ENCODE results near the gene TBC1D1. TPM values are rescaled to one million over a fixed set of nuclear protein-coding genes. Genes with fewer than 3 reads are reported as not detected.

Gene TBC1D1
- total and polyA plus RNA-seq, 8 donors: 53.3 to 78.9 (median 71.1) TPM

- DNase-seq: peak in 2 of 4 donors; percentile 42 to 64
- H3K27me3 ChIP-seq: no peaks in the 10 kb centered on the region
- peaks cover 0 to 37% of the 10 kb centered on the region in 2 donors for H3K36me3 ChIP-seq
- TF ChIP-seq, protein P1, sequence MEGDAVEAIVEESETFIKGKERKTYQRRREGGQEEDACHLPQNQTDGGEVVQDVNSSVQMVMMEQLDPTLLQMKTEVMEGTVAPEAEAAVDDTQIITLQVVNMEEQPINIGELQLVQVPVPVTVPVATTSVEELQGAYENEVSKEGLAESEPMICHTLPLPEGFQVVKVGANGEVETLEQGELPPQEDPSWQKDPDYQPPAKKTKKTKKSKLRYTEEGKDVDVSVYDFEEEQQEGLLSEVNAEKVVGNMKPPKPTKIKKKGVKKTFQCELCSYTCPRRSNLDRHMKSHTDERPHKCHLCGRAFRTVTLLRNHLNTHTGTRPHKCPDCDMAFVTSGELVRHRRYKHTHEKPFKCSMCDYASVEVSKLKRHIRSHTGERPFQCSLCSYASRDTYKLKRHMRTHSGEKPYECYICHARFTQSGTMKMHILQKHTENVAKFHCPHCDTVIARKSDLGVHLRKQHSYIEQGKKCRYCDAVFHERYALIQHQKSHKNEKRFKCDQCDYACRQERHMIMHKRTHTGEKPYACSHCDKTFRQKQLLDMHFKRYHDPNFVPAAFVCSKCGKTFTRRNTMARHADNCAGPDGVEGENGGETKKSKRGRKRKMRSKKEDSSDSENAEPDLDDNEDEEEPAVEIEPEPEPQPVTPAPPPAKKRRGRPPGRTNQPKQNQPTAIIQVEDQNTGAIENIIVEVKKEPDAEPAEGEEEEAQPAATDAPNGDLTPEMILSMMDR (IDR thresholded peaks at IDR 0.05): peak; percentile 54 to 58
- intact Hi-C loops (cut with DNase I): loop anchor here in 1 of 2 donors (5.0 kb wide), 1 partner anchor 233 kb away; no protein-coding TSS in a partner anchor
- no peak overlapping the region for H3K4me3 ChIP-seq
- no peaks in the 10 kb centered on the region for H3K4me1 ChIP-seq
- H3K9me3 ChIP-seq: no peaks in the 10 kb centered on the region
- ATAC-seq: peak; percentile 83
- H3K27ac ChIP-seq: no peak overlapping the region
These were observed 144.3 kb downstream of the TBC1D1 start for GRCh38 chr4:38034986-38035882.

DNA sequence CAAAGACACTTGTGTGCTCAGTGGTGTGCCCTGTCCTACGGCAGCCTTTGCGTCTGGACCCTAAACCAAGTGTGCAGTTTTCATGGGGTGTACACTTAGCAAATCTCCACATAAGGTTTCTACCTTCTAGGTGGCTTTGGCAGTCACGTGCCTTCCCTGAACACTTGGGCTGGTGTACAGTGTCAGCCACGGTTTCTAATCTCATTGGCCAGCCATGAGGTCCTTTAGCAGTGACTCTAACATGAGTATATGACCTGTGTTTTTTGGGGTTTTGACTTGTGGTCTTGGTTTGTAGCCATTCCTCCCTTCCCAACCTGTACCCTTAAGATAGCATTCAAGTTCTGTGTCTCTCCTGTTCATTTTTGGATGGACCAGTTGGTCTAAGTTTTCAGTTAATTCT is 145.7 kb downstream of the TBC1D1 start:
- ATAC-seq: no peak
- Histone ChIP-seq H3K36me3 (peaks cover 0 to 37% of the 10 kb centered on the region in 2 donors), H3K4me3 (no peak overlapping the region), H3K27me3 (no peaks in the 10 kb centered on the region), H3K27ac (no peak overlapping the region), H3K9me3 (no peaks in the 10 kb centered on the region), H3K4me1 (no peaks in the 10 kb centered on the region)
- intact Hi-C loops (cut with DNase I): loop anchor here in 1 of 2 donors (5.0 kb wide), 1 partner anchor 234 kb away; no protein-coding TSS in a partner anchor
- TF ChIP-seq, protein P1 (IDR thresholded peaks at IDR 0.05): no peak
- DNase-seq: no peak

DNA sequence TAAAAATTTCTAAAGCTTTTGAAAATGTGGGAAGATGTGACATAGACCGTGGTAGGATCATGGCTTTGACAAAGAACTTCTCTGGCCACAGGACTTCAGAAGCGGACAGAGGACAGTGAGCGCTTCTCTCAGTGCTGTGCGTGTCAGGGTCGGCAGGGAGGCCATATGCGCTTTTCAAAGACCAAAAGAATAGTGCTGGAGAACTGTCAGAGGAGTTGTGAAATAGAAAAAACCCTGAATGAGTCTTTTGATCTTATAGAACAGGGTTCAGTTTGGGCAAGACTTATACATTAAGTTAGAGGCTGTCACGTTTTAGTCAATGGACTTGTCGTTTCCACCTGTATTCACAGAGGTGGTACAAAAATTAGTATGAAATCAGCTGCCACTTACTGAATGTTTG is 146.7 kb downstream of the TBC1D1 start:
- Histone ChIP-seq H3K4me3 (no peak overlapping the region), H3K27ac (no peak overlapping the region), H3K4me1 (no peaks in the 10 kb centered on the region), H3K36me3 (peaks cover 0 to 34% of the 10 kb centered on the region in 2 donors), H3K9me3 (no peaks in the 10 kb centered on the region), H3K27me3 (no peaks in the 10 kb centered on the region)
- intact Hi-C loops (cut with DNase I): loop anchor here in 1 of 2 donors (5.0 kb wide), 1 partner anchor 235 kb away; no protein-coding TSS in a partner anchor
- DNase-seq (no peak), ATAC-seq (no peak)
- TF ChIP-seq, protein P1 (IDR thresholded peaks at IDR 0.05): no peak

- DNase-seq (no peak), ATAC-seq (peak; percentile 69)
- TF ChIP-seq, protein P1 (IDR thresholded peaks at IDR 0.05): no peak
- no peaks in the 10 kb centered on the region for H3K4me1 ChIP-seq
- no peak overlapping the region for H3K27ac ChIP-seq
- no peaks in the 10 kb centered on the region for H3K9me3 ChIP-seq
- H3K4me3 ChIP-seq: no peak overlapping the region
- intact Hi-C loops (cut with DNase I): no loop called here
- H3K36me3 ChIP-seq: peaks cover 0 to 60% of the 10 kb centered on the region in 2 donors
- no peaks in the 10 kb centered on the region for H3K27me3 ChIP-seq
These were observed 149.7 kb downstream of the TBC1D1 start for GRCh38 chr4:38040619-38041018.

GRCh38 chr4:38044060-38044459 is 153.2 kb downstream of the TBC1D1 start:
- no peak for DNase-seq

More at GRCh38 chr4:38044060-38044459, 153.2 kb downstream of the TBC1D1 start:
- intact Hi-C loops (cut with DNase I): no loop called here
- Histone ChIP-seq H3K9me3 (no peaks in the 10 kb centered on the region), H3K27me3 (no peaks in the 10 kb centered on the region), H3K4me1 (no peaks in the 10 kb centered on the region), H3K4me3 (no peak overlapping the region), H3K36me3 (peaks cover 0 to 62% of the 10 kb centered on the region in 2 donors), H3K27ac (no peak overlapping the region)
- ATAC-seq: no peak
- TF ChIP-seq, protein P1 (IDR thresholded peaks at IDR 0.05): no peak

All from left lung (tissue), 10 donors.